ENCODE measurements around the gene SLC35F3. TPM values are rescaled to one million over a fixed set of nuclear protein-coding genes. Genes with fewer than 3 reads are reported as not detected.
"Not testable (repeated sequence)": the region's sequence is repeated elsewhere in the genome, so short reads cannot be mapped to it uniquely, and the experiment has no call there.

The SLC35F3 gene
- polyA plus RNA-seq, 1 of the 3 experiments (the other 2 are of a cell fraction): 0.87 TPM

GRCh38 chr1:234122571-234122970 is 218.1 kb downstream of the SLC35F3 start:
- H2AFZ ChIP-seq (ENCODE audit: low read depth); H3K4me3 ChIP-seq (ENCODE audit: low read depth in 2 of 2, low read length in 1 of 2); H3K9me3 ChIP-seq; H4K20me1 ChIP-seq (ENCODE audit: insufficient read depth); POLR2A ChIA-PET; H3K9me2 ChIP-seq; H3F3A ChIP-seq (replicated peaks; ENCODE audit: insufficient read depth); H3K4me2 ChIP-seq; H3K27ac ChIP-seq (ENCODE audit: low read depth in 2 of 2, low read length in 1 of 2); H3K4me1 ChIP-seq (ENCODE audit: control insufficient read depth in 1 of 2, insufficient read depth in 2 of 2, low read depth in 1 of 2, low read length in 1 of 2); H3K79me2 ChIP-seq (ENCODE audit: insufficient read depth); H3K27me3 ChIP-seq (ENCODE audit: insufficient read depth); H3K9ac ChIP-seq; DNase-seq; H3K36me3 ChIP-seq (replicated peaks in 1 of 2; ENCODE audit: control insufficient read depth in 1 of 2, insufficient read depth in 2 of 2, low read length in 1 of 2): not testable (repeated sequence)
- 71% methylated on average over 2 of the region's 2 CpGs for WGBS (ENCODE audit: low lambda C conversion rate)
- CTCF ChIA-PET: interaction anchor here (0.7 to 1.0 kb wide), 2 partner anchors 11 to 187 kb away, joined by 3 to 5 read pairs; no protein-coding TSS in a partner anchor

GRCh38 chr1:234123867-234124266 is 219.4 kb downstream of the SLC35F3 start:
- Histone ChIP-seq H3K9me3 (no peaks in the 10 kb centered on the region), H3F3A (replicated peaks; ENCODE audit: insufficient read depth) (no peaks in the 10 kb centered on the region), H3K27ac (ENCODE audit: low read depth in 2 of 2, low read length in 1 of 2) (no peak overlapping the region), H2AFZ (ENCODE audit: low read depth) (no peak overlapping the region), H3K79me2 (ENCODE audit: insufficient read depth) (no peaks in the 10 kb centered on the region), H4K20me1 (ENCODE audit: insufficient read depth) (no peaks in the 10 kb centered on the region), H3K9me2 (no peaks in the 10 kb centered on the region), H3K9ac (no peak overlapping the region), H3K4me3 (ENCODE audit: low read depth in 2 of 2, low read length in 1 of 2) (no peak overlapping the region), H3K4me1 (ENCODE audit: control insufficient read depth in 1 of 2, insufficient read depth in 2 of 2, low read depth in 1 of 2, low read length in 1 of 2) (peaks cover 0 to 4% of the 10 kb centered on the region in 2 experiments; a peak in 1 of 4 replicates), H3K27me3 (ENCODE audit: insufficient read depth) (no peaks in the 10 kb centered on the region), H3K36me3 (replicated peaks in 1 of 2; ENCODE audit: control insufficient read depth in 1 of 2, insufficient read depth in 2 of 2, low read length in 1 of 2) (no peaks in the 10 kb centered on the region), H3K4me2 (no peak overlapping the region)
- ChIA-PET CTCF (interaction anchor here (0.8 to 4.1 kb wide), 5 partner anchors 9 to 333 kb away, joined by 3 to 35 read pairs (median 6); no protein-coding TSS in a partner anchor), POLR2A (interaction anchor here (0.6 kb wide), 1 partner anchor 794 kb away, joined by 3 read pairs; no protein-coding TSS in a partner anchor)
- DNase-seq: no peak
- 60% methylated on average over 5 of the region's 5 CpGs for WGBS (ENCODE audit: low lambda C conversion rate)
- TF ChIP-seq MAX (IDR thresholded peaks at IDR 0.05; ENCODE audit: low read depth) (no peak), RAD21 (IDR thresholded peaks at IDR 0.05; ENCODE audit: low read length) (no peak), GATA2 (CRISPR knock-in tag; IDR thresholded peaks at IDR 0.05) (no peak), CTCF (IDR thresholded peaks at IDR 0.05) (no peak), ELF1 (IDR thresholded peaks at IDR 0.05) (no peak), TCF12 (IDR thresholded peaks at IDR 0.05) (no peak), GABPA (IDR thresholded peaks at IDR 0.05; ENCODE audit: low read depth) (no peak), SMC3 (IDR thresholded peaks at IDR 0.05; ENCODE audit: low read depth, low read length) (no peak), MXI1 (IDR thresholded peaks at IDR 0.05; ENCODE audit: low read depth, low read length) (no peak), RCOR1 (IDR thresholded peaks at IDR 0.05; ENCODE audit: low read length) (no peak), EZH2phosphoT487 (IDR thresholded peaks at IDR 0.05; ENCODE audit: borderline replicate concordance, low read depth) (no peak), JUND (IDR thresholded peaks at IDR 0.05) (no peak)

Measured in SK-N-SH (cell line).